ENCODE data around the gene NTN3.
A peak's percentile ranks its signal among the peaks of the same experiment; 100 is the strongest.

NTN3 gene

GRCh38 chr16:2480948-2481347 lies 9.9 kb downstream of the NTN3 start:
- no peak for DNase-seq

- DNase-seq = no peak
These were observed 10.6 kb downstream of the NTN3 start for GRCh38 chr16:2481676-2482075.

- DNase-seq = no peak
These were observed 11.2 kb downstream of the NTN3 start for GRCh38 chr16:2482249-2482648.

- DNase-seq = no peak
These were observed 11.8 kb downstream of the NTN3 start for GRCh38 chr16:2482708-2483534.

GRCh38 chr16:2483939-2484897 lies 13.1 kb downstream of the NTN3 start:
- no peak for DNase-seq

- DNase-seq = no peak
These were observed 13.9 kb downstream of the NTN3 start for GRCh38 chr16:2484898-2485508.

GRCh38 chr16:2485811-2486507 lies 14.9 kb downstream of the NTN3 start:
- no peak for DNase-seq

- peak; percentile 88 for DNase-seq
These were observed 15.8 kb downstream of the NTN3 start for GRCh38 chr16:2486645-2487516.

- no peak for DNase-seq
These were observed 16.4 kb downstream of the NTN3 start for GRCh38 chr16:2487517-2487842.

GRCh38 chr16:2487903-2488531 lies 16.9 kb downstream of the NTN3 start:
- DNase-seq = peak; percentile 24

- no peak for DNase-seq
These were observed 18.5 kb downstream of the NTN3 start for GRCh38 chr16:2489581-2489980.

- no peak for DNase-seq
These were observed 19.4 kb downstream of the NTN3 start for GRCh38 chr16:2490190-2491105.

GRCh38 chr16:2492292-2492691 lies 21.2 kb downstream of the NTN3 start:
- no peak for DNase-seq

- no peak for DNase-seq
These were observed 22.5 kb downstream of the NTN3 start for GRCh38 chr16:2493605-2494004.

- no peak for DNase-seq
These were observed 23.5 kb downstream of the NTN3 start for GRCh38 chr16:2494616-2495015.

- no peak for DNase-seq
These were observed 23.9 kb downstream of the NTN3 start for GRCh38 chr16:2495041-2495440.

- no peak for DNase-seq
These were observed 25.4 kb downstream of the NTN3 start for GRCh38 chr16:2496223-2497115.

- no peak for DNase-seq
These were observed 26.1 kb downstream of the NTN3 start for GRCh38 chr16:2497116-2497630.

Data from CD4-positive, alpha-beta T cell treated with Interferon gamma for 1 hour (primary cell).